ENCODE results near the gene PAPPA. TPM values are rescaled to one million over a fixed set of nuclear protein-coding genes. Genes with fewer than 3 reads are reported as not detected.

Gene PAPPA, protein sequence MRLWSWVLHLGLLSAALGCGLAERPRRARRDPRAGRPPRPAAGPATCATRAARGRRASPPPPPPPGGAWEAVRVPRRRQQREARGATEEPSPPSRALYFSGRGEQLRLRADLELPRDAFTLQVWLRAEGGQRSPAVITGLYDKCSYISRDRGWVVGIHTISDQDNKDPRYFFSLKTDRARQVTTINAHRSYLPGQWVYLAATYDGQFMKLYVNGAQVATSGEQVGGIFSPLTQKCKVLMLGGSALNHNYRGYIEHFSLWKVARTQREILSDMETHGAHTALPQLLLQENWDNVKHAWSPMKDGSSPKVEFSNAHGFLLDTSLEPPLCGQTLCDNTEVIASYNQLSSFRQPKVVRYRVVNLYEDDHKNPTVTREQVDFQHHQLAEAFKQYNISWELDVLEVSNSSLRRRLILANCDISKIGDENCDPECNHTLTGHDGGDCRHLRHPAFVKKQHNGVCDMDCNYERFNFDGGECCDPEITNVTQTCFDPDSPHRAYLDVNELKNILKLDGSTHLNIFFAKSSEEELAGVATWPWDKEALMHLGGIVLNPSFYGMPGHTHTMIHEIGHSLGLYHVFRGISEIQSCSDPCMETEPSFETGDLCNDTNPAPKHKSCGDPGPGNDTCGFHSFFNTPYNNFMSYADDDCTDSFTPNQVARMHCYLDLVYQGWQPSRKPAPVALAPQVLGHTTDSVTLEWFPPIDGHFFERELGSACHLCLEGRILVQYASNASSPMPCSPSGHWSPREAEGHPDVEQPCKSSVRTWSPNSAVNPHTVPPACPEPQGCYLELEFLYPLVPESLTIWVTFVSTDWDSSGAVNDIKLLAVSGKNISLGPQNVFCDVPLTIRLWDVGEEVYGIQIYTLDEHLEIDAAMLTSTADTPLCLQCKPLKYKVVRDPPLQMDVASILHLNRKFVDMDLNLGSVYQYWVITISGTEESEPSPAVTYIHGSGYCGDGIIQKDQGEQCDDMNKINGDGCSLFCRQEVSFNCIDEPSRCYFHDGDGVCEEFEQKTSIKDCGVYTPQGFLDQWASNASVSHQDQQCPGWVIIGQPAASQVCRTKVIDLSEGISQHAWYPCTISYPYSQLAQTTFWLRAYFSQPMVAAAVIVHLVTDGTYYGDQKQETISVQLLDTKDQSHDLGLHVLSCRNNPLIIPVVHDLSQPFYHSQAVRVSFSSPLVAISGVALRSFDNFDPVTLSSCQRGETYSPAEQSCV (N-terminal part only)
- total RNA-seq (2011; cell fraction: chromatin; rRNA removed; ENCODE audit: low replicate concordance), result 0.09 and 0.12 TPM in 2 replicates
- total RNA-seq (2011; cell fraction: nucleolus; rRNA removed), result under 0.01 TPM in 2 replicates
- 0.08 and 0.15 TPM in 2 replicates for total RNA-seq (2011; cell fraction: nucleoplasm; rRNA removed)
- total RNA-seq (2014; rRNA removed) (0.09 and 0.12 TPM in 2 replicates), total RNA-seq (2014; rRNA removed; fragmentation: Illumina TruSeq; extraction: Trizol) (0.16 and 0.18 TPM in 2 replicates), total RNA-seq (2015; rRNA removed; fragmentation: Illumina TruSeq; extraction: Trizol) (0.14 and 0.19 TPM in 2 replicates), total RNA-seq (2021) (0.13 and 0.20 TPM in 2 replicates), polyA plus RNA-seq (2011; rRNA removed) (0.05 and 0.06 TPM in 2 replicates), polyA plus RNA-seq (2014; fragmentation: Illumina TruSeq; extraction: Trizol) (0.12 and 0.16 TPM in 2 replicates), polyA plus RNA-seq (2014; fragmentation: Nextera tagmentation; extraction: Ambion mirVana) (under 1 TPM; 0.10 to 0.11 TPM), polyA plus RNA-seq (2014; rRNA removed) (0.11 and 0.23 TPM in 2 replicates), polyA minus RNA-seq (2011; rRNA and poly(A)+ RNA removed) (0.03 and 0.07 TPM in 2 replicates), Bru-seq, nascent RNA (percentile 14 among the genes with signal in this experiment), BruChase-seq, experiment 1, labeled RNA remaining after a 2-hour chase (percentile 28 among the genes with signal in this experiment), BruChase-seq, experiment 2, labeled RNA remaining after a 6-hour chase (percentile 27 among the genes with signal in this experiment)
- polyA plus RNA-seq (2011; cell fraction: cytosol; rRNA removed), result under 0.01 and 0.01 TPM in 2 replicates
- 0.04 and 0.09 TPM in 2 replicates for polyA plus RNA-seq (2011; cell fraction: nucleus; rRNA removed)
- 0.17 and 0.36 TPM in 2 replicates for polyA plus RNA-seq (2012)
- polyA minus RNA-seq (2011; cell fraction: cytosol; rRNA and poly(A)+ RNA removed), result 0.10 TPM in 1 of 2 replicates, not detected in the other
- polyA minus RNA-seq (2011; cell fraction: nucleus; rRNA and poly(A)+ RNA removed), result 0.13 and 0.44 TPM in 2 replicates
- long read RNA-seq, experiment 1, partial matches to known transcripts, result 0 of 1 reads
- long read RNA-seq, experiment 1, other reads (novel, unspliced or antisense), result 1 of 1 reads
- long read RNA-seq, experiment 2, result 0 reads
- long read RNA-seq, experiment 3, result 0 reads

DNA sequence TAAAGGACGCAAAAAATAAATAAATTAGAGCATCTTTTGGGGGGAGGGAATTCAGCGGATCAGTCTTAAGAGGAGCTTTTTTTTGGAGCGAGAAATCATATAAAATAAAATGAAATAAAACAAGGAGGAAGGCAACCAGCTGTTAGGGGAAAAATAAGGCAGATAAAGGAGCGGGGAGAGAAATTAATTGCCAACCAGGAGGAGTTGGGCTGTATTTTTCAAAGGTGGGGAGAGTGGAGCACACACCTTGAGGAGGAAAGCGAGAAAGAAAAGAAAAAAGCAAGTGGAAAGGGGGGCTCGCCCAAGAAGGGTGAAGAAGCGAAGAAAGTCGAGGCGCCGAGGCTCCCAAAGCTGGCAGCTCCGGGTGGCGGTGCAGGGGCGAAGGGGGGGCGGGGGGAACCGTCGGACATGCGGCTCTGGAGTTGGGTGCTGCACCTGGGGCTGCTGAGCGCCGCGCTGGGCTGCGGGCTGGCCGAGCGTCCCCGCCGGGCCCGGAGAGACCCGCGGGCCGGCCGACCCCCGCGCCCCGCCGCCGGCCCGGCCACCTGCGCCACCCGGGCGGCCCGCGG lies at the start of gene PAPPA:
PAPPA (plus strand) TSS at position 27 of the 569 bp plus-strand sequence; CDS start at position 409, 382 bp downstream.
- H3K9ac ChIP-seq (ENCODE audit: insufficient read depth in 1 of 2, low read depth in 2 of 2, low read length in 2 of 2), result no peak within 1 kb of the TSS
- no peaks in the 10 kb centered on the region for H4K20me1 ChIP-seq (replicated peaks; ENCODE audit: control insufficient read depth, insufficient read depth, low read length)
- peaks cover 7 to 14% of the 10 kb centered on the region in 2 experiments; a peak in 4 of 5 replicates for H3K27me3 ChIP-seq (ENCODE audit: control insufficient read depth in 2 of 2, insufficient read depth in 2 of 2, low read length in 2 of 2)
- intact Hi-C loops (cut with micrococcal nuclease), result loop anchor here (5.0 kb wide), 1 partner anchor 493 kb away; no protein-coding TSS in a partner anchor
- H3K79me2 ChIP-seq (ENCODE audit: control insufficient read depth, insufficient read depth, low read length), result no peaks in the 10 kb centered on the region
- no TSS peak for BruUV-seq (replicated peaks)
- 12% methylated on average over 6 of the region's 41 CpGs for WGBS (ENCODE audit: insufficient coverage, low coverage, missing lambda C conversion rate)
- in situ Hi-C loops (cut with MboI), result loop anchor here (5.0 to 10.0 kb wide), 2 partner anchors 341 to 418 kb away; no protein-coding TSS in a partner anchor
- no peak within 1 kb of the TSS for H3K4me2 ChIP-seq (ENCODE audit: insufficient read depth, low read length)
- ChIA-PET POLR2A (interaction anchor here (0.6 kb wide), 1 partner anchor 245 kb away, joined by 6 read pairs; no protein-coding TSS in a partner anchor), CTCF (ENCODE audit: low intra/inter-chr PET ratio) (interaction anchor here (0.6 kb wide), 1 partner anchor 15 kb away, joined by 4 read pairs; no protein-coding TSS in a partner anchor)
- H3K9me3 ChIP-seq (replicated peaks; ENCODE audit: control insufficient read depth, insufficient read depth, low read depth, low read length), result no peaks in the 10 kb centered on the region
- no peaks in the 10 kb centered on the region for H3K36me3 ChIP-seq (ENCODE audit: control insufficient read depth, insufficient read depth, low read length)
- no peak for ATAC-seq
- no peak within 1 kb of the TSS for H3K27ac ChIP-seq (ENCODE audit: extremely low read depth, low read depth, low read length)
- no peak for FAIRE-seq
- H2AFZ ChIP-seq (ENCODE audit: low read depth, low read length), result no peak within 1 kb of the TSS
- TF ChIP-seq ZNF184 (CRISPR knock-in tag; IDR thresholded peaks at IDR 0.05), result no peak
- TF ChIP-seq, protein P1, sequence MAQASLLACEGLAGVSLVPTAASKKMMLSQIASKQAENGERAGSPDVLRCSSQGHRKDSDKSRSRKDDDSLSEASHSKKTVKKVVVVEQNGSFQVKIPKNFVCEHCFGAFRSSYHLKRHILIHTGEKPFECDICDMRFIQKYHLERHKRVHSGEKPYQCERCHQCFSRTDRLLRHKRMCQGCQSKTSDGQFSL (CRISPR knock-in tag; IDR thresholded peaks at IDR 0.05), result no peak
- TF ChIP-seq, protein P1 (tag; IDR thresholded peaks at IDR 0.05), result 0 out of 4 replicates have a peak, but pooled peaks of 1 of the 2 experiments have one; percentile 48
- no peaks in the 10 kb centered on the region for H3K9me1 ChIP-seq (ENCODE audit: control insufficient read depth, insufficient read depth, low read length)
- no peak for DNase-seq (ENCODE audit: extremely low read depth in 1 of 4, low spot score in 3 of 4)
- H3K4me1 ChIP-seq (replicated peaks in 1 of 2; ENCODE audit: control insufficient read depth in 2 of 2, insufficient read depth in 2 of 2, low read length in 2 of 2), result peaks cover 0 to 10% of the 10 kb centered on the region in 2 experiments; a peak in 3 of 5 replicates
- H3K4me3 ChIP-seq, result no peak within 1 kb of the TSS; the same call in 1 of the 2 replicates
